Stimulated activated CD8-positive, alpha-beta memory T cell treated with anti-CD3 and anti-CD28 coated beads, Interleukin-7, amount 100 ng/mL, for 24 hours (primary cell): ENCODE measurements around the gene CACHD1.

ENCODE experiments used
- DNase-seq: peaks from one replicate; pipeline ENCODE4 v3.0.0-alpha.2; 2020; ENCODE audit warnings: low read depth

Gene CACHD1

DNA sequence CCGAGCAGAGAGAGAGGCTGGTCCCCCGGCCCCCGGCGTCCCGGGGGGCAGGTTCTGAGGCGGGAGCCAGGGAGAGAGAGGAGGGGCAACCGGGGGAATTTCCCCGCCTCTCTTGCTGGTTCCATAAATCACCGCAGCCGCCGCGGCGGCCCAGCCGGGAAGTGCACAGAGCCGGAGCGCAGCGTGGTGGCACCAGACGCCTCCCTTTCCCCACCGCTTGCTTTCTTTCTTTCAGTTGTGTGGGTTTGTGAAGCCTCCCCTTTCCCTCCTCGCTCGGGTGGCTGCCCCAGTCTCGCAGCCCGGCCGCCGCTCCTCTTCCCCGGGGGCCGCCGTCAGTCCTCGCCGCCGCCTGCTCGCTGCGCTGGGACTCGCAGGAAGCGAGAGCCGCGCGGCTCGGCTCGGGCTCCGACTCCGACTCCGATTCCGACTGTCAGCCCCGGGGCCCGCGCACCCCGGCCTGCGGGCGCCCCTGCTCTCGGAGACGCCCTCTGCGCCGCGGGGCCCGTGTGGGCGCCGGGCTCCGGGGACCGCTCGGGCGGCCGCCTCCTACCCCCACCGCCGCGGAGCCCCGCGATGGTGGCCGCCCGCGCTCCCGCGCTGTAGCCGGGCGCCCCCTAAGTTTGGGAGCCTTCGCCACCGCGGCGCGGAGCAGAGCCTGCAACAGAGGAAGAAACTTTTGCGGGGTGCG, at the start of gene CACHD1:
TSS of gene CACHD1 (plus strand) at position 153 of the 688 bp plus-strand sequence. CDS start 616 bp downstream, outside the sequence.
- peak; percentile 30 for DNase-seq

DNA sequence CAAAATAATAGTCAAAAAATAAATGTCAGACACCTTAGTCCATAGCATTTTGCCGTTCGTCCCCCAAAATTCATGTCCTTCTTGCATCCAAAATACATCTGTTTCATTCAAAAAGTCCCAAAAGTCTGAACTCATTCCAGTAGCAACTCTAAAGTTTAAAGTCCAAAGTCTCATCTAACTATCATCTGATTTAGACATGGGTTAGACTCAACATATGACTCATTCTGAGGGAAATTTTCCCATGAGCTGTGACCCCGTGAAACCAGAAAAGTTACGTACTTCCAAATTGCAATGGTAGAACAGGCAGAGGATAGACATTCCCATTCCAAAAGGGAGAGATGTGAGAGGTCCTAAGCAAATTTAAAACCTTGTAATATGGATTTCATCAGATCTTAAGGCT, 48.6 kb upstream of the CACHD1 start:
- DNase-seq = no peak

DNA sequence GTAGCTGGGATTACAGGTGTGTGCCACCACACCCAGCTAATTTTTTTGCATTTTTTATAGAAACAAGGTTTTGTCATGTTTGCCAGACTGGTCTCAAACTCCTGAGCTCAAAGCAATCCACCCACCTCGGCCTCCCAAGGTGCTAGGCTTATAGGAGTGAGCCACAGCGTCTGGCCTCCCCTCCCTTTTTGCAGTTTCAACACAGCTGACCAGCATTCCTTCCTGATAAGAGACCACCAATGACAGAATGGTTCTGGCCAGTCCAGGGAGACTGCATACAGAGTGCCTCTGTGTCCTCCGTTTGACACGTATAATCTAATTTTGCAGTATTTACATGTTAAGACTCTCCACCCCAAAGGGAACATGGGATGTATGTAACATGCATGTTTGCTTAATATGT, 46.4 kb upstream of the CACHD1 start:
- DNase-seq = no peak

DNA sequence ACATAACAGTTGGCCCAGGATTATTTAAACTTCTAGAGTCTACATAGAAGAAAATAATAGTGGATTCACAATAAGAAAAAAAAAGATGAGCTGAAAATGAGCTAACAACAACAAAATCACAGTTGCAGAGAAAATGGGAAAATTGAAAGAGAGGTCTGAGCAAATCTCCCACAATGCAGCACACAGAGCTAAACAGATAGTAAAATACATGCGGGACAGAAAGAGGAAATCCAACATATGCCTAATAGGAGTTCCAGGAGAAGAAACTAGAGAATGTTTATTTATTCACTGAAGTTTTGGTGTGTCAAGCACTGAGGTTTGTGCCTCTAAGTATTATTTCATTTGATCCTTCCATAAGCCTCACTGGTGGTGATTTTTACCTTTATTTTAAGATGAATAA, 45.5 kb upstream of the CACHD1 start:
- no peak for DNase-seq

DNA sequence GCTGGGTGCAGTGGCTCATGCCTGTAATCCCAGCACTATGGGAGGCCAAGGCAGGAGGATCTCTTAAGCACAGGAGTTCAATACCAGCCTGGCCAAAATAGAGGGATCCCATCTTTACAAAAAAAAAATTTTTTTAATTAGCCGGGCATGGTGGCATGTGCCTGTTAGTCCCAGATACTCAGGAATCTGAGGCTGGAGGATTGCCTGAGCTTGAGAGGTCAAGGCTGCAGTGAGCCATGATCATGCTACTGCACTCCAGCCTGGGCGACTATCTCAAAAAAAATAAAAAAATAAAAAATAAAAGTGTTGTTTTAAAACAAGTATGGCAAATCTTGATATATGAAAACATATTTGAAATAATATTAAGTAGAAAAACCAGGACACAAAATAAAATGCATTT, 44.4 kb upstream of the CACHD1 start:
- DNase-seq = no peak

DNA sequence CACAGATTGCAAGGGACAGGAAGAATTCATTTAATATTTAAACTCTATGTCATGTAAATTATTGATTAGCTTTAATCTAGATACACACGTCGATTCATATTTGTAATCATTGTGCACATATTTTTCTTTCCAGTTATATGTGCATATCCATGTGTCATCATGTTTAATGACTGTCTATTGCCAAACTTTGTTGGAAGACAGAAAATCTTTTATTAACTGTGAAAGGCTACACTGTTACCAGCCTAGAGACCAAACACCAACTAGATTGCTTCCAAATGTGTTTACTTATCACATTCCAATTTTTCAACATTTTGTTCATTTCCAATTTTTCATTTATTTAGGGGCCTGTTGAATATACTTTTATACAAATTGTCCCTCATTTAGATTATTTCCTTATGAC, 43.2 kb upstream of the CACHD1 start:
- DNase-seq = no peak

DNA sequence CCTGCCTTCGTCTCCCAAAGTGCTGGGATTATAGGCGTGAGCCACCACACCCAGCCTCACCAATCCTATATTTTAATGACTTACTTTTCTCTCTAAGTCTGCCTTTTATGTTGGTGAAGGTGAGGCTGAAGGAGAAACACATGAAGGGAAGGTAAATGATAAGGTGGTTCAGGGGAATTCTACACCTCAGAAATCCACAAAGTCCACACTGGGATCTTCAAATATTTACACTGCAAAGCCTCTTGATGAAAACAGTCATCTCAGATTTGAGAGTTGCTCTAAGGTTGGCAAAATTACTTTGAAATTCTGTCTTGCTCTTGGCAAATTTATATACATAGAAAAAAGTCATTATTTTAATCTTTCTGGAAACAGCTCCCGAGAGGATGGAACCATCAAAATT, 42.0 kb upstream of the CACHD1 start:
- DNase-seq = no peak

DNA sequence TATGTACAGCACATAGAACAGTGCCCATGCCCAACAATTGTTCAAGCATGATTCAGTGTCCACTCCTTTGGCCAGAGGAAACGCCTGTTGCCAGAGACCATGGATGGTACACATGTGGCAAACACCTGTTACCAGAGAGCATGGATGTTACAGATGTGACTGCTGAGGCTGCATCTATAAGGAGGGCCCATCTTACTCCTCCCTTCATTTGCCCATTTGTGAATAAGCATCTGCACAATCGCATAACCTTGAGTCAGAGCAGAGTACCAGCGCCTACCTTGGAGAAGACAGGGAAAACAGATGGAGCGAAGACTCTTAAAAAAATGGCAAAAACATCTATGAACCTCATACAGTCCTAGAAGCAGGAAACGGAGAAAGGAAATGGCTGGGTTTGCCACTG, 36.6 kb upstream of the CACHD1 start:
- no peak for DNase-seq

DNA sequence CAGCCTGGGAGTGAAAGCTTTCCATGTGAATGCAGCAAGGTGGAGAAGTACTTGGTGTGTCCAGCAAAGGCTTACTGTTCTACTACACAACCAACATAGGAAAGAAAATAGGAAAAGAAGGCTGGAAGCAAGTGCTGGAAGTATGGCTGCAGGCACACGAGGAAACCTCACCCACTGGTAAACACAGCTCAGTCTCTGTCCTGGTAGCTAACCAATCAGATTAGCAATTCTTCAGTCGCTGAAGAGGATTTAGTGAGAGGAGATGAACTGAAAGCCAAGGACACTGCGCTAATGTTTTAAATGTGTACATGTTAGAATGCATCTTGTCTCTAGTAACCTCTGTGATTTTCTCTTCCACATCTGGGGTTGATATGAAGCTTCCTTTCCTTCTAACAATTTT, 36.2 kb upstream of the CACHD1 start:
- DNase-seq = no peak

DNA sequence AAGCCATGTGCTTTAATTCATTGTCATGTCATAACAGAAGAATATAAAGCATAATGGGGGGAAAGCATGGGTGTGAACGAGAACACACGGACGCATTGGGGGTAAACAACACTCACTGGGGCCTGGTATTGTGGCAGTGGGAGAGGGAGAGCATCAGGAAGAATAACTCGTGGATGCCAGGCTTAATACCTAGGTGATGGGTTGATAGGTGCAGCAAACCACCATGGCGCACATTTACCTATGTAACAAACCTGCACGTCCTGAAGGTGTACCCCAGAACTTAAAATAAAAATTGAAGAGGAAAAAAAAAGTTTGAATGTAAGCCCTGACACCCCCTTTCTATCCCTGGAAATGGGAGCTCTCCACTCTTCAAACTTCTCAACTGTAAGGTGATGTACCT, 34.9 kb upstream of the CACHD1 start:
- DNase-seq = no peak

DNA sequence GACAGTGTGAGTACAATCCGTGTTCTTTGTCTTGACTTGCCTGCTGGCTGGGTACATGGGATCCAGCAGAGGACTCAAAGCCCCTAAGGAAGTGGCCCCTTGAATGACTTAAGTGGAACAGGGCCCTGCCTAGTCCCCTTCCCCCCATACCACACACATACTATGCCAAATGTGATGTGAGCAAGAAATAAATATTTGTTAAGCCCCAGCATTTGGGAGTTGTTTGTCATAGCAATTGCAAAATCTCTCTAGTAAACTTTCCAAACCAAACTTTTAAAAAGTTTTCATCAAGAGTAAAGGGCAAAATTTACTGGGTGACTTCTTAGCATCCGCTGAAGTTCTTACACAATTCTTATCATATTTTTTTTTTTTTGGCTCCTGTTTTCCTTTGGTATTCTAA, 32.5 kb upstream of the CACHD1 start:
- DNase-seq = no peak

DNA sequence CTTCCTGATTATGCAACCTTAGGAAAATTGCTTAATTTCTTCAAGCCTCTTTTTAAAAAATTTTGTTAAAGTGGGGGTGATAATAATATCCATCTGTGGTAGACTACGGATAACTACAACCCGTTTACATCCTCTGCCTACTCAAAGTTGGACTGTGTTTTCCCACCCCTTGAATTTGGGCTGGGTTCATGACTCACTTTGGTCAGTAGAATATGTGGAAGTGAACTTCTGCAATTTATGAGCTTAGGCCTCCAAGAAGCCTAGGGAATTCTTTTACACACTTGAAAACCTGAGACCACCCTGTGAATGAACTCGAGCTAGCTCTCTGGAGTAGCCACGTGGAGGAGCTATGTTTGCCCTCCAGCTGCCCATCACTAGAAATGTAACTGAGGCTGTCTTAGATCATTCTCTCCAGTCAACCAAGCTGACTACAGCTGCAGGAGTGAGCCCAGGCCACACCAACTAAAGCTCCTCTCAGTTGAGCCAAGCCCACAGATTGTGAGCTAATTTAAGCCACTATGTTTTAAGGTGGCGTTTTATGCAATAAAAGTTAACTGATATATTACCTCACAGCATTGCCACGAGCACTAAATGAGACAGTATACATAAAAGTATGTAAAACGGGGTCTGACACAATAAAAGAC, 29.6 kb upstream of the CACHD1 start:
- no peak for DNase-seq

DNA sequence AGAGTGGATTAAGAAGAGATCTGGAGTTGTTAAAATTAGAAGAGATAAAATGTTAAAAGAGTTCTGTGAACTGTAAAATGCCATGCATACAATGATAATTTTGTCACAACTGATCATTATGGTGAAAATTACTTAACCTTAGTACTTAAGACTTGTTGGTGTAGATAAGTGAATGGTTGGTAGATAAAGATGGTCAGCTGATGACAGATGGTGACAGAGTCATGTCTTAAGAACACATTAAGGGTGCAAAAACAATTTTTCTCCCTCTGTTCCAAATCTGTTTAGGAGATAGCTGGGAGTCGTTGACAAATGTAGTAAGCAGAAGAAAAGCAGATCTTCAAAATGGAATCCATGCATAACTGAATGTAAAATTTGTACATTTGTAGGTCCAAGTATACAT, 18.5 kb upstream of the CACHD1 start:
- DNase-seq = no peak

DNA sequence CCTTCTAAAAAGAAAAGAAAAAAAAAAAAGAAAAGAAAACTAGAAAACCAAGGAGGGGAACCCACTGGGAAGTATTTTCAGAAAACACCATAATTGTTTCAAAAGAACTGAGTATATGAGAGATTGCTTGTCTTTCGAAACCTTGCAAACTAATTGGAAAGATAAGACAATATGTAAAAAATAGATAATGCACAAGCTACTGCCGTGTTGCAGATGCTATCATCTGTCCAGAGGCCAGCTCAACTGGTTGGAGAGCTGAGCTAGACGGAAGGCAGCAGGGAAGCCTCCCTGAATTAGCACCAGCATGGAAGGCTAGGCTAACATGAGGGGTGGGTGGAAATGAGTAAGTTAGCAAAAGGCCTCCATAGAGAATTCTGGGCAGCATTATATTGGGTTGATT, 16.2 kb upstream of the CACHD1 start:
- no peak for DNase-seq

DNA sequence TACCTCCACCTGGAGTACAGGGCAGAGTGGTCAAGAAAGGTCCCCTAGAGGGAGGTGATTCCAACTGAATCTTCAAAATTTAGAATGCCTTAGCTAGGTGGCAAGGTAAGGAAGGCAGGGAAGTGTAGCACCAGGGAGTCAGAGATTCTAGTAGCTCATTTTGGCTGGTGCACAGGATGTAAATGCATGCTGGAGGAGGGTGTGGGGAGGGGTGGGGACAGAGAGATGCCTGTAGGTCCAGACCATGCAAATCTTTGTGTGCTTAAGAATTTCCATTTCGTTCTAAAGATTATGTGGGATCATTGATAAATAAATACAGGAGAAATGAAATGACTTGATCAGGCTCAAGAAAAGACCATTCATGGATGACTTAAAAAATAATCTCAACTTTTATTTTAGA, 11.0 kb upstream of the CACHD1 start:
- DNase-seq = no peak

DNA sequence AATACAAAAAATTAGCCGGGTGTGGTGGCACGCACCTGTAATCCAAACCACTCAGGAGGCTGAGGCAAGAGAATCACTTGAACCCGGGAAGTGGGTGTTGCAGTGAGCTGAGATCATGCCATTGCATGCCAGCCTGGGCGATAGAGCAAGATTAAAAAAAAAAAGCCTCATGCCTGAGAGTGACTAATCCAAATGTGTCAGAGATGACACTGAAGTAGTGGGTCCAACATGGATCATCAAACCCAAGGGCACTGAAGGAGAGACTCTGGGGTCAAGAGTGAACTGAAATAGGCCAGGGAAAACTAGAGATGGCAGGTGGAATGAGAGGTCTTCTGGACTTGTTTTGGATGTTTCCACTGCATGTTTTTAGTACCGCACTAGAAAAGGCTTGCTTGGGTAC, 10.2 kb upstream of the CACHD1 start:
- no peak for DNase-seq

DNA sequence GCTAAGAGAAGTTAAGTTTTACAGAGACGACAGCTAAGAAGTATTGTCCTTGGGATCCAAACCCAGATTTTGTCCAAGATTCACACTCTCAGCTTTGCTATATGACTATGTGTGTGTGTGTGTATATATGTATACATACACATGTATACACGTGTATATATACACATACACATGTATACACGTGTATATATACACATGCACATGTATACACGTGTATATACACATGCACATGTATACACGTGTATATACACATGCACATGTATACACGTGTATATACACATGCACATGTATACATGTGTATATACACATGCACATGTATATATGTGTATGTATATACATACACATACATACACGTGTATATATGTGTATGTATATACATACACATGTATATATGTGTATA, 3.9 kb upstream of the CACHD1 start:
- no peak for DNase-seq

DNA sequence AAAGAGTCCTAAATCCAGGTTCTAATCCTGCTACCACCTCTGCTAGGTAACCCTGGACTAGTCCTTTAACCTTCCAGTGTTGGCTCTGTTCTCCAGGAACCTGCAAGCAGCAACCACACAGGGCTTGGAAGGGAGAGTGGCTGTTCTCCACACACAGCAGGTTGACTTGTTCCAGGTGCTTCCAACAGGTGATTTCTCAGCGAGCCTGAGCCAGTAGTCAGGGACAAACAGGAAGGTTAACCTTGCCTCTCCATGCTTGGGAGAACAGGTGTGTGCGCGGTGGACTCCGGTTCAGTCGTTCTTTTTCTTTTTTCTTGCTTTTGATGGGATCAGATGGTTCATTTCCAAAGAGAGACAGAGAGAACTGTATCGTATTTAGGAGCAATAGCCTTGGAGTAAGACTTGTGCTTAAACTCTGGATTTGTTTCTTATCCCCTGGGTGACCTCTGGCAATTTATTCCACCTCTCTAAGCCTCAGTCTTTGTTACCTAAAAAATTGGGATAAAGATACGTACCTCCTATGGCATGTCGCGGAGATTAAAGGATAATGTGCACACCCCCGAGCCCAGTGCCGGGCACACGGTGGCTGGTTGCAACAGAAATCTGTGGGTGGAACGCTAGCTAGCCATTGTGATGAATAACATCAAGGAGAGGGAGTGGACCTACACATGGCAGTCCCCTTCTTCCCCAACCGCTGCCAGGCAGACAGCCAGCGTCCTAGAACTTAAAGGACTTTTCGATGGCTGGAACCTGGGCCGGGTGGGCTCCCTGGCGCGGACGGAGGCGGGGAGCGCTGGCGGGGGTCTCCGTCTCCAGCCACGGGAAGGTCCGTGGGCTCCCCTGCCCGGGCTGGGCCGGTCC, 583 bp upstream of the CACHD1 start:
- DNase-seq = no peak

DNA sequence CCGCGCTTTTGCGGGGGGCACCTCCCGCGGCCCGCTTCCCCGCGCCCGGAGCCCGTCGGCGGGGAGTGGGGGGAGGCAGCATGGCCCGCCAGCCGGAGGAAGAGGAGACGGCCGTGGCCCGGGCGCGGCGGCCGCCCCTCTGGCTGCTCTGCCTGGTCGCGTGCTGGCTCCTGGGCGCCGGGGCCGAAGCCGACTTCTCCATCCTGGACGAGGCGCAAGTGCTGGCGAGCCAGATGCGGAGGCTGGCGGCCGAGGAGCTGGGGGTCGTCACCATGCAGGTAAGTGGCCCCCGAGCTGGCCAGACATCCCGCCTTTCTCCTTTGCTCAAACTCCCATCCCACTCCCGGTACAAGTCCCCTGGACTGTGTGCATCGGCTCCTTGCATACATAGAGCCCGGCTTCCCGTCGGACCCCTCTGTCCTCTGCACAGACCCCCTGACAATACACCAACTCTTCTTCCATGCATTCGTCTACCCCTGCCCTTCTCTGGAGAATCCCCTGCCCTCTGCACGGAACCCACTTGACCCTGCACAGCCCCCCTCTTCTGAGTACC, 812 bp downstream of the CACHD1 start:
- DNase-seq = no peak

DNA sequence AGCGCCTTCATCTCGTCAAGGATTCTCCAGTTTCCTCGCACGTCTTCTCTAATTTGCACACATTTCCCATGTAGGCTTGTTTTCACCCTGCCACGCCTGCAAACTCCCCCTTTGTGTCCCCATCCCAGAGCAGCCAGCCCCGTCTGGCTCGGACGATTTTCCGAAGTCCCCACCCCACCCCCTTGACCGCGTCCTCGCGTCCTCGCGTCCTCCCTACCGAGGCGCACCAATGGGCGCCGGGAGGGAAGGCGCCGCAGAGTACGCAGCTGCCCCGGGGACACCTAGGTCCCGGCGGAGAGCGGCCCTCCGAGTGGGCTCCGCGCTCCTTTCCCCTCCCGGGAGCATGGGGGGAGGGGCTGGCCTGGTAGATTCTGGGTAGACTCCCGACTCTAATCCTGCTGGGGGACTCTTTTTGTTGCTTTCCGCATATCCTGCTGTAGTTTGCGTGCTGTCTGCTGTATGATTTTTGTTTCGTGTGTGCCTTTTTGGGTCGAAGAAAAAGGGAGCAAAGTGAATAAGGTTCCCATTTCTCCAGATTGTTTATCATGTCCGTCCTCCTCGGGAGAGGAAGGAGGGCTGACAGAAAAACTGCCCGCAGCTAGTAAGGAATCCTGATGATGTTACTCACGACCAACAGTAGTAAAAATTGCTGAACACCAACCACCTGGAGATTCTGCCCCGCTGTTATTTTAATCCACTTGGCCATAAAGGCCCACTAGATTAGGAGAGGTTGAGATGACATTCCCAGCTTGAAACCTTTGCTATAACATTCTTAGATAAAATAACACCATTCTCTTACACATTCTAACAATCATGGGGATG, 1.5 kb downstream of the CACHD1 start:
- no peak for DNase-seq

DNA sequence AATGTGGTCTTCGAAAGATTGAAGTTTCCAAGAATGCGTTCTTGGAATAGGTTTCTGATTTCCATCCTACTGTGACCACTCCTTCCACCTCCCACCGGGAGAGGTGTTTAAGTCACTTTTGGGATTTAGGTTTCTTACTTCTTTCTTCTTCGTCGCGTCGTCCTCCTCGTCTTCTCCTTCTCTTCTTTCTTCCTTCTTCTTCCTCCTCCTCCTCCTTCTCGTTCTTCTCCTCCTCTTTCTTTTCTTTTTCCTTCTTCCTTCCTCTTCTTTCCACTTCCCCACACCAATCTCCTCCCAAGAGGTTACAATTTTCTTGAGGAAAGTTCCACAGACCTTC, 2.1 kb downstream of the CACHD1 start:
- DNase-seq = no peak

DNA sequence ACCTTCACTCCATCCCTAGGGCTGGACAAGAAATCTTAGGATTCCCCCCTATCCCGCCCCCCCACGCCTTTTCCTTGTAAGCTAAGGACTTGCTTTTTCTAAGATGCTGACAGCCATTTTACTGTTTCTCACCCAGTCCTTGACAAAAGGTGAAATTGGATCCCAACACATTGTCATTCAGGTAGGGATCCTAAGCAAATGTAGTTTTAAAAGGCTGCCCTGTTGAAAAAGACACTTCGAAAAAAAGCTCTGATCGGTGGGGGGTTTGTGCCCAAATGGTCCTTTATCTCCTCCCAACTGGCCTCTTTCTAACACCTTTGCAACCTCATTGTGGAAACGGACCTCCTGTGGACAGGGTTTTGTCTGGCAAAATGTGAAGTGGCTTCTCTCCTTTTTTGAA, 2.9 kb downstream of the CACHD1 start:
- no peak for DNase-seq
